ENCODE data around the gene NPDC1.
A peak's percentile ranks its signal among the peaks of the same experiment; 100 is the strongest.
"Not testable (repeated sequence)": the region's sequence is repeated elsewhere in the genome, so short reads cannot be mapped to it uniquely, and the experiment has no call there.

The NPDC1 gene

DNA sequence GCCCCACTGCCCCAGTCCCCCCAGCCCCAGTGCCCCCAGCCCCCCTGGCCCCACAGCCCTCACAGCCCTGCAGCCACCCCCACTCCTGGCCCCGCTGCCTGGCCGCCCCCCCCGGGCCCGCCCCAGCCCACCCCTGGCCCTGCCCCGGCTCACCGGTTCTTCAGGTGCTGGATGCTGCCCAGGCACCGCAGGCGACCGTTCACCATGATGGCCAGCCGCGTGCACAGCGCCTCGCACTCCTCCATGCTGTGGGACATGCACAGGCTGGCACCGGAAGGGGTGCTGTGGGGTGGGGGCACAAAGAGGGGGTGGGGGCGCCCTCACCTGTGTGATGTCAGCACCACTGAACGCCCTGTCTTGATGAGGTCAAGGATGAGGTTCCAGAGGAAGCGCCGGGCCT lies 36.8 kb downstream of the NPDC1 start:
- no peak for DNase-seq

DNA sequence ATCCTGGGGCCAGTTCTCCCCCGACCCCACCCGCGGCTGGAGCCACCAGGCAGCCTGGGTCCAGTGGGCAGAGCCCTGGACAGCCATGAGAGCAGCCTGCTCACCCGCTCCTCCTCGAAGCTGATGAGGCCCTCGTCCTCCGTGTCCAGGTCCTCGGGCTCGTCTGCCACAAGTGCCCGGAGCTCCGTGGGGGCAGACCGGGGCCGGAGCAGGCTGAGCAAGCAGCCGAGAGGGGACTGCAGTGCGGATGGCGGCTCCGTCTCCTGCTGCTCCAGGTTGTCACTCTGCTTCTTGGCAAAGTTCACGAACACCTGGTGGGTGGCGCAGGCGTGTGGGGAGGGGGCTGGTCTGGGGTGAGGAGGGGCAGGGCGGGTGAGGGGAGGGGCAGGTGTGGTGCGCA lies 37.7 kb downstream of the NPDC1 start:
- no peak for DNase-seq

DNA sequence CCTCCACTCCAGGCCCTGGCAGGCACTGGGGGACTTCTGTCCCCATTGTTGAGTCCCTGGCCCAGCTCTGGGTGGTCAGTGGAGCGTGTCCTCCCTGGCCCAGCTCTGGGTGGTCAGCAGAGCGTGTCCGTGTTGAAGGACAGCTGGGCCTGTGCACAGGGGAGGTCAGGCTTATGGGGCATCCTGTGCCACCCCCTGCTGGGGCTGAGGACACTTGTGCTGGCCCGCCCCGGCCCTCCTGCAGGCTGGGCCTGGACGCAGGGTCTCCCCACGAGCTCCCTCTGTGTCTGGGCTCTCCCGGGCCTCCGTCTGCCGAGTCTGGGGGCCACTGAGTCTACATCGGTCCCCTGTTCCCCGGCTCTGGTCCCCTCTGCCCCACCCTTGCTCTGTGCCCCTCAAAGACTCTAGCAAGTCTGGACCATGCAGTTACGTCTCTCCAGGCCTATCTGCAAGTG lies 38.1 kb downstream of the NPDC1 start:
- no peak for DNase-seq

DNA sequence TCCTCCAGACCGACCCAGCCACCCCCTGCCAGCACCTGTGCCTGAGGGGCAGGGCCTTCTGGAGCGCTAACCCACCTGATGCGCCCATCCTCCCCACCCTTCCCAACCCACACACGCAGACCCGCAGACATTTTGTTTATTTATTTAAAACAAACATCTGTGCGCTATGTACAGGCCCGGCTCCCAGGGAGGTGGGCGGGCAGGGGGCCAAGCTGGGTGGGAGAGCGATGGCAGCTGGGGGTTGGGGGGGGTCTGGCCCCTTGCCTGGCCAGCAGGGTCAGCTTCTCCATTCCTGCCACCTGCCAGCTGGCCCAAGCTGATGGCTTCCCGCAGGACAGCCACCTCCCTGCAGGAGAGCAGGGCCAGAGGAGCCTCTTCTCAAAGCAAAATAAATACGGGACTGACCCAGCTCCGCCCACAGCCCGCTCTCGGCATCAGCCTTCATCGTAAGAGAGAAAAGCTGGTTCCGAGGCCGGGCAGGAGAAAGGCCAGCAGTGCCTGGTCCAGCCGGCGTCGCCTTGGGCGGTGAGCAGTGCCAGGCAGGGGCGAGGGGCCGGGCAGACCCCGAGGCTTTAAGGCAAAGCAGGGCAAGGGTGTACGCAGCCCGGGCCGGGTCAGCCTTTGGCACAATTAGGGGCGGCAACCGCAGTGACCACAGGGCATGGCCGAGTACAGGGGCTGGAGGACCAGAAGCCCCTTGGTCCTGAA lies 38.7 kb downstream of the NPDC1 start:
- no peak for DNase-seq

DNA sequence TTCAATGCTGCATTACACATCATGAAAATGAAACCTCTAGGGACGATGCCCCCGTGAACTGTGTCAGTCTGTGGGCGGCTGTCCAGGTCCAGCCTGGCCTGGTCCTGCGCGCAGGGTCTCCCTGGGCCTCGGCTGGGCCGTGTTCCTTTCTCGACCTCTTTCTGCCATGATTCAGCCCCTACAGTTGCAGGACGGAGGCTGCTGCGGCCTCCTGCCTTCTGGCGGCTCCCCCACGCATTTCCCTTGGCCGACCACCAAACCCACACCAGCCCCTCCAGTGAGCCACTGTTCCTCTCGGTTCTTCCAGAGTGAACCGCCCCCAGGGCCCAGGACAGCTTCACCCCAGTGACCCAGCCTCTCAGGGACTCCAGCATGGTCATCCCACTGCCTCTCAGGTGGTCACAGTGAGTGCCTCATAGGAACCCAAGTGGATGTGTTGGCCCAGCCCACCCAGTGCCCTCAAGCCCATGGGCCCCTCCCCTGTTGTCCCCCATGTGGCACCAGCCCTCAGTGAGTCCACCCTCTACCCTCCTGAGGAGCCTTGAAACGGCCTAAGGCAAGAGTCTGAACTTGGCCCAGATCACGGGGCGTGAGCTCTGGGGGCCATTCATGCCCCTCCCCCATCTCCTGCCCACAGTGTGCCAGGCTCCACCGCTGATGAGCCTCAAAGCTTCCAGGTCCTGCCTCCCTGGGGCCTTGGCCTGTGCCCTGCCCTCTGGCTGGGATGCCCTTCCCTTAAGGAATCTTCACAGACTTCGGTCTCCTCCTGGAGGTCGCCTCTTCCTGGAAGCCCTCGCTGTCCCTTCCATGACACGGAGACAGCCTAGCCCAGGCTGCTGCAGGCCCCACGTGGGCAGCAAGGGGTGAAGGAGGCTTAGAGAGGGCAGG lies 39.6 kb downstream of the NPDC1 start:
- DNase-seq, result no peak

DNA sequence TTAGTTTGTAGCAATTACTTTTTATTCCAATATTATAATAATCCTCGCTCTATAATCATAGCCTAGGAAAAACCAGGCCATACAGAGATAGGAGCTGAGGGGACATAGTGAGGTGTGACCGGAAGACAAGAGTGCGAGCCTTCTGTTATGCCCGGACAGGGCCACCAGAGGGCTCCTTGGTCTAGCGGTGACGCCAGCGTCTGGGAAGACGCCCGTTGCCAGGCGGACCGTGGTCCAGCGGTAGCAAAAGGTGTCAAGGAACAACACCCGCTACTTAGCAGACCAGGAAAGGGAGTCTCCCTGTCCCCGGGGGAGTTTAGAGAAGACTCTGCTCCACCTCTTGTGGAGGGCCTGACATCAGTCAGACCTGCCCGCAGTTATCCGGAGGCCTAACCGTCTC lies 41.7 kb downstream of the NPDC1 start:
- not testable (repeated sequence) for DNase-seq

DNA sequence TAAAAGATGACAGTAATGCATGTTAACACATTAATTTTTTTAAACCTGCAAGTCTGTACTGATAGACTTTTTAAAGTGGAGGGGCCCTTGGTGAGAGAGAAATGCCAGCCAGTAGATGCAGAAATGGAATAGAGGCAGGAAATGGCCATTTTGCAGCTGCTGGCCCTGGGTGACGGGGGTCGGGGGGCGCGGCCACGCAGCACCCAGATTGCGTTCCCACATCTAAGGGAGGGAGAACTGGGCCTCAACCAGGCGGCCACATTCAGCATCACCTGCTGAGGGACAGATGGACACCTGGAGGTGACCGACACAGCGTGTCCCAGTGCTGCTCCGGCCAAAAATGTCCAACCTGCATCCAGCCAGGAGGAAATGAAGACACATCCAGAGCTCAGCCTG lies 43.3 kb downstream of the NPDC1 start:
- DNase-seq, result no peak

DNA sequence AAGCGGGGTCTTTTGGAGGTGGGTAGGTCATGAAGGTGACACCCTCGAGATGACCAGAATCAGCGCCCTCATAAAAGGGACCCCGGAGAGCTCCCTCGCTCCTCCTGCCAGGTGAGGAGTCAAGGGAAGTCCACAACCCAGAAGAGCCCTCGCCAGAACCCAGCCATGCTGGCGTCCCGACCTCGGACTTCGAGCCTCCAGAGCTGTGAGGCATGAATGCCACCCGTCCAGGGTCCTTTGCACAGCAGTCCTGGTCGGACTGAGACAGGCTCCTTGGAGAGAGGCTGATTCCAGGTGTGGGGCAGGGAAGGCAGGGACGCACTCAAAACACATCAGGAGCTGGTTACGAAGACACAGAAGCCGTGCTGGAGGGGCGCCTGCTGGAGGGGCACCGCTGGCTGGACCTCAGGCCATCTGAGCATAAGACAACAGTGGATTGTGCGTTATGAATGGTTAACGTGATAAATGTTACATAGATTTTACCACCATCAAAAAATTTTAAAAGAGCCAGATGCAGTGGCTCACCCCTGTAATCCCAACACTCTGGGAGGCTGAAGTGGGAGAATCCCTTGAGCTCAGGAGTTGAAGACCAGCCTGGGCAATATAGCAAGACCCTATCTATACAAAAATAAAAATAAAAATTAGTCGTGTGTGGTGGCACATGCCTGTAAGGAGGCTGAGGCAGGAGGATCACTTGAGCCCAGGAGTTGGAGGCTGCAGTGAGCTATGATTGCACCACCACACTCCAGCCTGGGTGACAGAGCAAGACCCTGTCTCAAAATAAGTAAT lies 43.9 kb downstream of the NPDC1 start:
- no peak for DNase-seq

DNA sequence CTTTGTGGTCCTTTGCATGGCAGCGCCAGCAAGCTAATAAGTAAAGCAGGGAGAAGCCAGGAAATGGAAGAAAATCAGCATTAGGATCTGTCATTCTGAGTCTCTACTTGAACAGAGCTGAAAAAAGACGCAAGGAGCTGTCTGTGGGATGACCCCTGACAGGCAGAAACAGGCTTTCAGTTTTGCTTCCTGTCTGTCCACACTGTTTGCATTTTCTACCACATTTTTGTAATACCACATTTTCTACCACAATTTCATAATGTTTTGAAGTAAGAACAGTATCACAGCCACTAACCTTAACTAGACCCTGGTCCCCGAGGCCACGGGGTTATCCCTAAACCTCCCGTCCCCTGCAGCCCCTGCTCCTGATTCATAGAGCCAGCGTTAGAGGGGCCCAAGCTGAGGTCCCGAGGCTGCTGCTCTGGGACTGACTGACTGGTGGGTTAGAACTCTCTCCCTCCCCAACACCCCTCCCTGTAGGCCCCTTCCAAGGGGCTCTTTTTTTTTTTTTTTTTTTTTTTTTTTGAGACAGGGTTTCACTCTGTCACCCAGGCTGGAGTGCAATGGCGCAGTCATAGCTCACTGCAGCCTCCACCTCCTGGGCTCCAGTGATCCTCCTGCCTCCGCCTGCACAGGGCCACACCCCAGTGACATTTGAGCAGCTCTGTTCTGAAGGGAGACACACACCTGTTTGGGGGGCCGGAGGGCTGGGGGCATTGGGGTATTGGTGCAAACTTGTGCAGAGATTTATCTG lies 45.6 kb downstream of the NPDC1 start:
- DNase-seq, result no peak

DNA sequence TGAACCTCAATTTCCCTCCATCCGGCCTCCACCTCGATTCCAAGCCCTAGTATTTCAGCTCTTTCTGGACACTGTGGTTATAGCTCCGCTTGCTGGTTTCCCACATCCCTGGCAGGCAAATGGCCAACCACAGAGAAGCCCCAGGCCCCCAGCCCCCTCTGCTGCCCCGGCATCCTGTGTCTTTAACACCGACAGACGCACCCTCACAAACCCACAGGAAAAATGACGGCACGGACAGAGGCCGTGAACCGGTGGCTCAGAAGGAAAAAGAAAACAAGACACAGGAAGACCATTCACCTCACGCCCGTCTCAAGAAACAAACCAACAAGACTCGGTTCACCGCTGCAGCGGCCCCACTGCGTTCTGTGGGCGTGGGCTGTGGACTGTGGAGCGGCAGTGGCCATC lies 48.1 kb downstream of the NPDC1 start:
- no peak for DNase-seq

DNA sequence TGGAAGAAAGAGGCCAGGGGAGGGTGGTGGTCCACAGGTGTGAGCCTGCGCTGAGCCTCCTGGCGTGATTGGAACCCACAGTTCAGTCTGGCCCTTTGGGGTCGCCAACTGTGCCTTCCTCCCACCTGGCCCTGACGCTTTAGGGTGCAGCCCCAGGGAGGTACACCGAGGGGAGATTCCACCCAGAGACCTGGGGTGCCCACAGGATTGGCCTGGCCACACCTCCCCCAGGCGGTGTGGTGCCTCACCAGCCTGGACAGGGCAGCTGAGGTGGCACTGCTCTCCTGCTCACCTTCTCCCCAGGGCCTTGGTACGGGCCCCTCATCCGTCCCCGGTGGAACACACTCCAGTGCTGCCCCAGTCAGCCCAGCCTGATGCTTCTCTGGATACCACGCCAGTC lies 48.6 kb downstream of the NPDC1 start:
- no peak for DNase-seq

DNA sequence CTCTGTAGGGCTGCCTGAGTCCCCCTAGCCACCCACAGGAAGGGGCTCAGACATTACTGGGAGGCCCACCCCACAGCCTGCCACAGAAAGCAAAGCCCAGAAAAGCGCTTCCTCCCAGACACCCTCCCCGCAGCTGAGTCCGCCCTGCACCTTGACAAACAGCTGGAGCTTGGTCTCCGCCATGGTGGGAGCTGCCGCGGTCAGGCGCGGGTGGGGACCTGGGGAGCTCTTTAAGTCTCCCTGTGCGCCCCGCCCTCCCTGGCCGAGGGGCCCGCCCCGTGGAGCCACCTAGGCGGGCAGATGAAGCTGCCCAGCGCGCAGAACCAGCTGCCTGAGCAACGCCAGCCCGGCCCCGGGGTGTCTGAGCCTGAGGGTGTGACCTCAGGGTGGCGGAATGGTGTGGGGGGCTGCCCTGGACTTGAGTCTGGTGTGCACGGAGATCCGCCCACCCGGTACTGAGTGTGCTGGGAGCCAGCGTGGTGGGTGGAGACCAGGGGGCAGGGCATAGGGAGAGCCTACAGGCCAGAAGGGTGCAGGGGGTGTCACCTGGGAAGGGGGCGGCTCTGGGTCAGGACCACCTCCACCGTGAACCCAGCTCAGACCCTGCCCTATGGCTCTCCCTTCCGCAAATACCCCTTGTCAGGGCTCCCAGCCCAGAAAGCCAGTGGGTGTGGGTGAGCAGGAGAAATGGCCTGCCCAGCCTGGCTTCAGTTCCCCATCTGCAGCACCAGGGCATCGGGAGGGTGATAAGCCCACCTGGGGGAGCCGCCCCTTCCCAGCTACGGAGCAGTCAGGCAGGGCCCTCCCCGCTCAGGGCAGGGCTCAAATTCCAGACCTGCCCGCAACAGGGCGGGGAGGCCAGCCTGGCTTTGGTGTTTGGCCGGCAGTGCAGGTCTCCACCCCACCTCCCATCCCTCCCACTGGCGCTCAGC lies 49.4 kb downstream of the NPDC1 start, which contains the start of gene CLIC3:
Gene CLIC3, minus strand, starts transcription at position 208 of the 932 bp plus-strand sequence. Its CDS starts 25 bp downstream, at position 183.
- DNase-seq, result peak; percentile 34

DNA sequence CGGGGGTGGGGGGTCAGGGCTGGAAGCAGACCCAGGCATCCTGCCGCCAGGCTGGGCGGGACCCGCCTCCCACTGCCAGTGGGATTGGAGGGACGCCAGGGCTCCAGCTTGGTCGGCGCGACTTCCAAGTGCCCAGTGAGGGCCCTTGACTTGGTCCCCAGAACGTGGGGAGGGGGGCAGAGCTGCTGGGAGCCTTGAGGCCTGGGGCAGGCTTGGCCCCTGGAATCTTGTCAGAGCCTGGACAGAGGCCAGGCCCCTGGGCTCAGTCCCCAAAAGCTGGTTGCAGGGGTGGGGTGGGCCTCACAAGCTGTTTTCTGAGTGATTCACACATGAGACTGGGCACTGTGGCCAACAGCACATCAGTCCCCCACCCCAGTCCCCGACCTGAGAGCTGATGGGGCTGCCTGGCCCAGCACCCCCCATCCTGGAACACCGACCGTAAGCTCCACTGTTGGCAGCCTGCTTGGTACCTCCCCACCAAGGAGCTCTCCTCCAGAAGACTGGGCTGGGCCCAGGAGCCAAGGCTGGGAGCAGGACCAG lies 50.1 kb downstream of the NPDC1 start:
- no peak for DNase-seq

DNA sequence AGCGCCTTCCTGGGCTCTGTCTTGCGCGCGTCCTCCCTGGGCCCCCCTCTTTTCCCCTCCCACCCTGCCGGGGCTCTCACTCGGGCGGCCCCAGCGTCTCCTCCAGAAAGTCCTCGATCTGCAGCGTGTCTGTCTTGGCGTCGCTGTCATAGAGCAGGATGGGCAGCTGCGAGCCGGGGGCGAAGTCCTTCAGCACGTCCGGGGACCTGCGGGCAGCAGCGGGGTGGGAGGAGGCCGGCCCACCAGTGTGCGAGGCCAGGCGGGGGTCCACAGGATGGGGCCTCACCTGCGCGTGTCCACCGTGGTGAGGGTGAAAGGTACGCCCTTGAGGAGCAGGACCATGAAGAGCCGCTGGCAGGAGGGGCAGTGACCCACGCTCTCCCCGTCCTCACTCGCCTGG lies 50.6 kb downstream of the NPDC1 start:
- DNase-seq, result no peak

DNA sequence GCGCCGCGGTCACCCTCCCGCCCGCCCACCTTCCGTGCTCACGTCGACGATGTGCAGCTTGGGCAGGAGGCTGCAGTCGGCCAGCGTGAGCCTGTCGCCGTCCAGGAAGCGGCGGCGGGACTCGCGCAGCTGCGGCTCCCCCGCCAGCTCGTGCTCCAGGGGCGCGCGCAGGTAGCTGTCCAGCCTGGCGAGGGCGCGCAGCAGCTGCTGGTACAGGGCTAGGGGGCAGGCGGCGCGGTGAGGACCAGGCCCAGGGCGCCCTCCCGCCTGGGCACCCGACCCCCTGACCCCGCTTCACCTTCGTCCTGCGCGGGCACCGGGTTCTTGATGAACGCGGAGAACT lies 51.1 kb downstream of the NPDC1 start:
- DNase-seq, result no peak

DNA sequence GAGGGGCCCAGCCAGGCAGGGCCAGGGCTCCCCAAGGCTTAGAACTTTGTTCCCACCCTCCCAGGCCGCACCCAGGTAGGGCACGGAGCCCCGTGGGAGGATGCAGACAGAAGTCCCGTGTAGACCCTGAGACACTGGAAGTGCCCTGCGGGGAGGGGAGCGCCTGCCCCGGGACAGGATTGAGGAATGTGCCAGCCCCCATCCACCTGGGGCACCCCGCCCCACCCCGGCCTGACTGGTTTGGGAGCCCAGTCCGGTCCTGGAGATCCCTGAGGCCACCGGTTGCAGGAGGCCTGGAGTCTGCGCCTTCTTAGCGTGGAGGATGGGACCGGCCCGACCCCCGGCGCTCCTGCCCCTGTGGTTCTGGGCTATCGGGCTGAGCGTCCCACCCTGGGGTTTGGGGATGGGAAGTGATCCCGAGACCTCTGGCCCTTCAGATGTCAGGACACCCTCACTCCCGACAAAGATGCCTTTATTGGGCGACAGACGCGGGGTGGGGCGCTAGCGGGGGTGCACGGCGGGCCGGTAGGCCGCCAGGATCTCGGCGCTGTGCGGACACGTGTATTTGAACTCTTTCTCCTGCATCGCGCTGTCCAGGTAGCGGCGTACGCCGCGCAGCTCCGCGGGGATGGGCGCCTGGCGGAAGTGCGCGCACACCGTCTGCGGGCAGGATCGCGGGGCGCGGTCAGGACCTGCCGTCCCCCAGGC lies 51.6 kb downstream of the NPDC1 start:
- no peak for DNase-seq

DNA sequence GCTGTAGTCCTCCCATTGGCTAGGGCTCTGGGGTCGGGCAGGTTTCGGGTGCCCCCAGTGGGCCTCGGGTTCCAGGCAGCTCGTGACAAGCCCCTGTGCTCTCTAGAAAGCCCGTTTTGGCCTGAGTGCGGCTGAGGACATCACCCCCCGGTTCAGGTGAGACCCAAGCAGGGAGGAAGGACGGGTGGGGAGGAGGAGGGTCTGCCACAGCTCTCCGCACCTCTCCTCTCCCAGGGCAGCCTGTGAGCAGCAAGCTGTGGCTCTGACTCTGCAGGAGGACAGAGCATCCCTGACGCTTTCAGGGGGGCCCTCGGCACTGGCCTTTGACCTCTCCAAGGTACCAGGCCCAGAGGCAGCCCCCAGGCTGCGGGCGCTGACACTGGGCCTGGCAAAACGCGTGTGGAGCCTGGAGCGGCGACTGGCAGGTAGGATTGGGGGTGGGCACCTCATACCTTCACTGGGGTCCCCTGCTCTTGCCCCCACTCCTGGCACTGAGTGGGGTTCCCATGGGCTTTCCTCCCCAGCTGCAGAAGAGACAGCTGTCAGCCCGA lies 53.1 kb downstream of the NPDC1 start:
- no peak for DNase-seq

DNA sequence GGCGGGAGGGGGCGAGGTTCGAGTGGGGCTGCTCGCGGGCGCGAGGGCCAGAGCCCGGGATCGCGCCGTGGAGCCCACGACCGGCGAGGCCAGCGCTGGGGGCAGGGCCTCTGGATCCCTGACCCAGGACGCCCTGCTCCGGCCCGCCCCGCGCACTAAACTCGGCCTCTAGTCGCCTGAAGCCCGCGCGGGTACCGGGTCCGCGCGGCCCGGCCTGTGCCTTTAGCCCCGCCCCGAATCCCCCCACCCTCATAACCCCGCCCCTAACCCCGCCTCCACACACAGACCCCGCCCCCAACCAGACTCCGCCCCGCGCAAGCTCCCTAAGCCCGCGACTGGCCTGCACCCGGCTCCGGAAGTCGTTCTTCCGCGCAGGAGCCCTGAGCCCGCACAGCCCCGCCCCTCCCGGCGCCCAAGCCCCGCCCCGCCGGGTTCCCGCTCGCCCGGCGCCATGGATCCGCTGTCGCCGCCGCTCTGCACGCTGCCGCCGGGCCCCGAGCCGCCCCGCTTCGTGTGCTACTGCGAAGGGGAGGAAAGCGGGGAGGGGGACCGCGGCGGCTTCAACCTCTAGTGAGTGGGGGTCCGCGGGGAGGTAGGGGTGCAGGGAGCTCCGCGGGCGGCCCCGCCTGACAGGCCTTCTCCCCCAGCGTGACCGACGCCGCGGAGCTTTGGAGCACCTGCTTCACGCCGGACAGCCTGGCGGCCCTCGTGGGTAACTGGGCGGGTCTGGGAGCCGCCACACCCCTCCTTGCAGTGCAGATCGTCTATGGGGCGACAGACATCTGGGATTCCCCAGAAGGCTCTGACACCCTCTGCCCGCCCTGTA lies 53.8 kb downstream of the NPDC1 start, which contains the start of gene PAXX:
Gene PAXX, plus strand, starts transcription at position 430 of the 826 bp plus-strand sequence. Its CDS starts 22 bp downstream, at position 452.
- peak; percentile 96 for DNase-seq

Measured in activated CD4-positive, alpha-beta T cell treated with anti-CD3 and anti-CD28 coated beads for 48 hours (primary cell).